ENCODE results near the gene CNOT3.
"Not testable (repeated sequence)": the region's sequence is repeated elsewhere in the genome, so short reads cannot be mapped to it uniquely, and the experiment has no call there.

CNOT3 gene

DNA sequence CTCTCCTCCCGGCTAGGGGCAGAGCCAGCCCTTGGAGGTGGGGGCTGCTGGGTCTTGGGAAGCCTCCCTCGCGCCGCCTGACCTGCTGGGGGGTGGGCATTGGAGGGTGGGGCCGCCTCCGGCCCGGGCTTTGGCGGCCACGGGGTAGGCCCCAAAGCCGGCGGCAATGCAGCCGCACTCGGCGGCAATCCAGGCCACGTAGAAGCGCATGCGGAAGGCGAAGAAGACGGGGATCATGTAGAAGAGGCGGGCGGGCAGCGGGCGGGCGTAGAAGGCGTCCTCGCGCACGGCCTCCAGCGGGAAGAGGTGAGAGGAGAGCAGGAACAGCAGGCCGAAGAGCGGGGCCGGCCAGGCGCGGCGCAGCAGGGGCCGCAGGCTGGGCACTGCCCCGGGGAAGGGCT is 43.1 kb downstream of the CNOT3 start:
- H3K4me2 ChIP-seq (ENCODE audit: low read depth, low read length, poor library complexity, severe bottlenecking): no peak overlapping the region
- H3F3A ChIP-seq (ENCODE audit: insufficient read depth): 0 out of 2 replicates have a peak, but pooled peaks cover 5% of the 10 kb centered on the region

GRCh38 chr19:54181894-54182293 is 44.3 kb downstream of the CNOT3 start:
- not testable (repeated sequence) for H4K20me1 ChIP-seq (ENCODE audit: low read depth, low read length); H3K9me3 ChIP-seq (ENCODE audit: insufficient read depth, low read length); H3K9me2 ChIP-seq (replicated peaks; ENCODE audit: insufficient read depth, low read length); H3K27ac ChIP-seq (ENCODE audit: low read depth, low read length); H3K27me3 ChIP-seq (ENCODE audit: low read length); H3K36me3 ChIP-seq (ENCODE audit: low read length); H3K9ac ChIP-seq (ENCODE audit: low read length); H2AFZ ChIP-seq (ENCODE audit: low read depth, low read length, severe bottlenecking); H3K4me3 ChIP-seq (ENCODE audit: insufficient read depth, low read length, poor library complexity, severe bottlenecking); H3F3A ChIP-seq (ENCODE audit: insufficient read depth); H3K79me2 ChIP-seq (ENCODE audit: insufficient read depth, low read length); H3K4me2 ChIP-seq (ENCODE audit: low read depth, low read length, poor library complexity, severe bottlenecking)

More for the DNA sequence above, 43.1 kb downstream of the CNOT3 start:
- TF ChIP-seq EZH2phosphoT487 (conservative IDR thresholded peaks at IDR 0.05; ENCODE audit: low read length): no peak
- TF ChIP-seq, protein P1, sequence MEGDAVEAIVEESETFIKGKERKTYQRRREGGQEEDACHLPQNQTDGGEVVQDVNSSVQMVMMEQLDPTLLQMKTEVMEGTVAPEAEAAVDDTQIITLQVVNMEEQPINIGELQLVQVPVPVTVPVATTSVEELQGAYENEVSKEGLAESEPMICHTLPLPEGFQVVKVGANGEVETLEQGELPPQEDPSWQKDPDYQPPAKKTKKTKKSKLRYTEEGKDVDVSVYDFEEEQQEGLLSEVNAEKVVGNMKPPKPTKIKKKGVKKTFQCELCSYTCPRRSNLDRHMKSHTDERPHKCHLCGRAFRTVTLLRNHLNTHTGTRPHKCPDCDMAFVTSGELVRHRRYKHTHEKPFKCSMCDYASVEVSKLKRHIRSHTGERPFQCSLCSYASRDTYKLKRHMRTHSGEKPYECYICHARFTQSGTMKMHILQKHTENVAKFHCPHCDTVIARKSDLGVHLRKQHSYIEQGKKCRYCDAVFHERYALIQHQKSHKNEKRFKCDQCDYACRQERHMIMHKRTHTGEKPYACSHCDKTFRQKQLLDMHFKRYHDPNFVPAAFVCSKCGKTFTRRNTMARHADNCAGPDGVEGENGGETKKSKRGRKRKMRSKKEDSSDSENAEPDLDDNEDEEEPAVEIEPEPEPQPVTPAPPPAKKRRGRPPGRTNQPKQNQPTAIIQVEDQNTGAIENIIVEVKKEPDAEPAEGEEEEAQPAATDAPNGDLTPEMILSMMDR (IDR thresholded peaks at IDR 0.05; ENCODE audit: insufficient read depth, low read length, poor library complexity, severe bottlenecking): no peak
- no peak overlapping the region for H3K27ac ChIP-seq (ENCODE audit: low read depth, low read length)
- H3K9ac ChIP-seq (ENCODE audit: low read length): no peak overlapping the region
- H3K9me2 ChIP-seq (replicated peaks; ENCODE audit: insufficient read depth, low read length): no peaks in the 10 kb centered on the region
- no peaks in the 10 kb centered on the region for H4K20me1 ChIP-seq (ENCODE audit: low read depth, low read length)
- H3K9me3 ChIP-seq (ENCODE audit: insufficient read depth, low read length): no peaks in the 10 kb centered on the region
- H2AFZ ChIP-seq (ENCODE audit: low read depth, low read length, severe bottlenecking): no peak overlapping the region
- H3K27me3 ChIP-seq (ENCODE audit: low read length): no peaks in the 10 kb centered on the region
- H3K79me2 ChIP-seq (ENCODE audit: insufficient read depth, low read length): no peaks in the 10 kb centered on the region
- no peaks in the 10 kb centered on the region for H3K36me3 ChIP-seq (ENCODE audit: low read length)
- H3K4me3 ChIP-seq (ENCODE audit: insufficient read depth, low read length, poor library complexity, severe bottlenecking): no peak overlapping the region

DNA sequence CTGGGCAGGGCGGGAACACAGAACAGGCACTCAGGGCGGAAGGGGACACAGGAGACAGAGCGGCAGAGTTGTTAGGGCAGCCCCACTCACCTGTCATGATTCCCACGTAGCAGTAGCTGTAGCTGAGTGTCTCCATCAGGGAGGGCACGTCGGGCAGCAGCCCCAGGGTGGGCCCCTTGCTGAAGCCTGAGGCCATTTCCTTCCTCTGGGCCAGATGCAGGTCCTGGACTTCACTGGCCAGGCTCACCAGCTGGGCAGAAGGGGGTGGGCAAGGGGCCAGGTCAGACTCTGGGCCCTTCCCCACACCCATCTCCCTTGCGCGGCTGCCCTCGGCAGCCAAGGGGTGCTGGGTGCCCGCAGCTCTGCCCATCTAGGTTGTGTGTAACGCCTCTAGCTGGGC is 45.9 kb downstream of the CNOT3 start:
- TF ChIP-seq, protein P1 (IDR thresholded peaks at IDR 0.05; ENCODE audit: insufficient read depth, low read length, poor library complexity, severe bottlenecking): no peak
- no peak for TF ChIP-seq EZH2phosphoT487 (conservative IDR thresholded peaks at IDR 0.05; ENCODE audit: low read length)
- Histone ChIP-seq H3K27me3 (ENCODE audit: low read length) (no peaks in the 10 kb centered on the region), H3K79me2 (ENCODE audit: insufficient read depth, low read length) (peaks cover 4% of the 10 kb centered on the region; the same call in 1 of the 2 replicates), H3K27ac (ENCODE audit: low read depth, low read length) (no peak overlapping the region), H3K9me3 (ENCODE audit: insufficient read depth, low read length) (no peaks in the 10 kb centered on the region), H3K9ac (ENCODE audit: low read length) (no peak overlapping the region), H2AFZ (ENCODE audit: low read depth, low read length, severe bottlenecking) (no peak overlapping the region), H3K4me2 (ENCODE audit: low read depth, low read length, poor library complexity, severe bottlenecking) (no peak overlapping the region), H4K20me1 (ENCODE audit: low read depth, low read length) (no peaks in the 10 kb centered on the region), H3K4me3 (ENCODE audit: insufficient read depth, low read length, poor library complexity, severe bottlenecking) (no peak overlapping the region), H3F3A (ENCODE audit: insufficient read depth) (0 out of 2 replicates have a peak, but pooled peaks cover 5% of the 10 kb centered on the region), H3K36me3 (ENCODE audit: low read length) (no peaks in the 10 kb centered on the region), H3K9me2 (replicated peaks; ENCODE audit: insufficient read depth, low read length) (no peaks in the 10 kb centered on the region)

DNA sequence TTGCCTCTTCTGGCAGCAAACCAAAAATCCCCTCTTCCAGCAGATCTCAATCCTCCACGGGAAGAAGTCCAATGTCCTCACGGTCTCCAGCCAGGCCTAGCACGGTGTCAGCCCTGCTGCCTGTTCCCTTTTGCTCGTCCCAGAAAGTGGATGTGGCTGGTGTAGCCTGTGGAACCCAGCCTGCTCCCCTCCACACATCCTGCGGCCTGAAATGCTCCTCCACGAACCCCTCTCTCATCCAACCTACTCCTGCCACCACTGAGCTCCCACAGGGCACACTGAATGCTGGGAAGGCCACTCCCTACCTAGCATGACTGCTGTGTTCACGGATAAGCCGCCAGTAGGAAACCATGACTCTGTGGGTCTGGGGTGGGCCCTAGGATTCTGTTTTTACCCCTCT is 48.8 kb downstream of the CNOT3 start:
- no peaks in the 10 kb centered on the region for H3K9me3 ChIP-seq (ENCODE audit: insufficient read depth, low read length)
- H3K27me3 ChIP-seq (ENCODE audit: low read length): no peaks in the 10 kb centered on the region
- no peak overlapping the region for H3K4me3 ChIP-seq (ENCODE audit: insufficient read depth, low read length, poor library complexity, severe bottlenecking)
- H3K9me2 ChIP-seq (replicated peaks; ENCODE audit: insufficient read depth, low read length): no peaks in the 10 kb centered on the region
- no peak overlapping the region for H3K9ac ChIP-seq (ENCODE audit: low read length)
- TF ChIP-seq, protein P1 (IDR thresholded peaks at IDR 0.05; ENCODE audit: insufficient read depth, low read length, poor library complexity, severe bottlenecking): no peak
- no peak for TF ChIP-seq EZH2phosphoT487 (conservative IDR thresholded peaks at IDR 0.05; ENCODE audit: low read length)
- no peaks in the 10 kb centered on the region for H4K20me1 ChIP-seq (ENCODE audit: low read depth, low read length)
- H3K27ac ChIP-seq (ENCODE audit: low read depth, low read length): no peak overlapping the region
- no peak overlapping the region for H3K4me2 ChIP-seq (ENCODE audit: low read depth, low read length, poor library complexity, severe bottlenecking)
- 0 out of 2 replicates have a peak, but pooled peaks cover 5% of the 10 kb centered on the region for H3F3A ChIP-seq (ENCODE audit: insufficient read depth)
- H3K36me3 ChIP-seq (ENCODE audit: low read length): no peaks in the 10 kb centered on the region
- H2AFZ ChIP-seq (ENCODE audit: low read depth, low read length, severe bottlenecking): no peak overlapping the region
- H3K79me2 ChIP-seq (ENCODE audit: insufficient read depth, low read length): peaks cover 10% of the 10 kb centered on the region

Measured in SU-DHL-6 (cell line).